Activated B cell treated with CpG ODN at 0.5 μM for 24 hours (primary cell): ENCODE data around the gene FANK1. TPM values are rescaled to one million over a fixed set of nuclear protein-coding genes. Genes with fewer than 3 reads are reported as not detected.

Experiments used
- ATAC-seq: fragments of 200-7000 bp; cut with Tn5 transposase; one replicate; pipeline ENCODE4 v1.10.0; 2021; ENCODE audit warnings: low read depth, mild to moderate bottlenecking, moderate library complexity
- CTCF ChIA-PET: fragments of 350-600 bp; sonication (Branson Sonifier 250); formaldehyde crosslinking; loops from one replicate; lab custom pipeline; 2021; ENCODE audit warnings: antibody characterized with exemption; lab: Charles Lee
- POLR2A ChIA-PET: fragments of 350-600 bp; sonication (Branson Sonifier 250); formaldehyde crosslinking; loops from one replicate; lab custom pipeline; 2021; ENCODE audit warnings: antibody characterized with exemption; lab: Charles Lee
- DNase-seq: peaks from one replicate; pipeline ENCODE4 v3.0.0; 2022
- H3K27ac Mint-ChIP-seq: one replicate; pipeline ENCODE4 v1.8.0; 2020; ENCODE audit warnings: mixed read lengths
- H3K27me3 Mint-ChIP-seq: one replicate; pipeline ENCODE4 v1.8.0; 2021; ENCODE audit warnings: mixed read lengths
- H3K36me3 Mint-ChIP-seq: one replicate; pipeline ENCODE4 v1.8.0; 2021; ENCODE audit warnings: low read depth, mixed read lengths
- H3K4me1 Mint-ChIP-seq: one replicate; pipeline ENCODE4 v1.8.0; 2021; ENCODE audit warnings: mixed read lengths
- H3K4me3 Mint-ChIP-seq: one replicate; pipeline ENCODE4 v1.8.0; 2020; ENCODE audit warnings: mild to moderate bottlenecking, mixed read lengths
- H3K9me3 Mint-ChIP-seq: one replicate; pipeline ENCODE4 v1.8.0; 2020; ENCODE audit warnings: mixed read lengths
- CTCF ChIP-seq: fragments of 200-600 bp; IDR thresholded peaks from one replicate; pipeline ENCODE4 v1.8.0; 2022; ENCODE audit warnings: antibody characterized with exemption, mild to moderate bottlenecking
- intact Hi-C: fragments of 100-400 bp; cut with micrococcal nuclease; formaldehyde crosslinking; loops from one replicate; pipeline ENCODE4 v1.15.1; 2024
- total RNA-seq: library from RNA; stranded (reverse); gene quantifications from 2 replicates; pipeline ENCODE4 v1.2.3, GENCODE V29; 2022

Gene FANK1
- total RNA-seq, 1 donor from 2014 or later = 0.42 TPM

GRCh38 chr10:125983161-125983560 is 86.8 kb downstream of the FANK1 start:
- CTCF ChIA-PET = interaction anchor here (0.9 to 6.9 kb wide), 15 partner anchors 10 to 1871 kb away, joined by 3 to 60 read pairs (median 5); no protein-coding TSS in a partner anchor
- Mint-ChIP-seq H3K9me3 (no peaks in the 10 kb centered on the region), H3K4me1 (peaks cover 37% of the 10 kb centered on the region)

GRCh38 chr10:125983656-125984055 is 87.3 kb downstream of the FANK1 start:
- H3K36me3 Mint-ChIP-seq = no peaks in the 10 kb centered on the region
- no peak for ATAC-seq
- DNase-seq = no peak
- peak overlapping the region; percentile 64 for H3K27ac Mint-ChIP-seq
- ChIA-PET POLR2A (interaction anchor here (1.2 to 1.3 kb wide), 2 partner anchors 53 to 58 kb away, joined by 5 to 8 read pairs; no protein-coding TSS in a partner anchor), CTCF (interaction anchor here (0.8 to 6.9 kb wide), 7 partner anchors 10 to 1870 kb away, joined by 3 to 60 read pairs (median 4); no protein-coding TSS in a partner anchor)
- H3K4me1 Mint-ChIP-seq = peaks cover 37% of the 10 kb centered on the region
- no peaks in the 10 kb centered on the region for H3K9me3 Mint-ChIP-seq
- peaks cover 4% of the 10 kb centered on the region for H3K27me3 Mint-ChIP-seq
- intact Hi-C loops = loop anchor here (2.0 to 10.0 kb wide), 4 partner anchors 115 to 1869 kb away; no protein-coding TSS in a partner anchor
- H3K4me3 Mint-ChIP-seq = no peak overlapping the region
- TF ChIP-seq CTCF = no peak

More at GRCh38 chr10:125983161-125983560, 86.8 kb downstream of the FANK1 start:
- DNase-seq (no peak), ATAC-seq (no peak)
- Mint-ChIP-seq H3K27me3 (peaks cover 5% of the 10 kb centered on the region), H3K36me3 (no peaks in the 10 kb centered on the region), H3K27ac (peak overlapping the region; percentile 64), H3K4me3 (no peak overlapping the region)
- TF ChIP-seq CTCF = no peak
- POLR2A ChIA-PET = interaction anchor here (1.2 to 1.3 kb wide), 2 partner anchors 53 to 59 kb away, joined by 5 to 8 read pairs; no protein-coding TSS in a partner anchor
- intact Hi-C loops = loop anchor here (2.0 to 10.0 kb wide), 4 partner anchors 114 to 1869 kb away; no protein-coding TSS in a partner anchor

DNA sequence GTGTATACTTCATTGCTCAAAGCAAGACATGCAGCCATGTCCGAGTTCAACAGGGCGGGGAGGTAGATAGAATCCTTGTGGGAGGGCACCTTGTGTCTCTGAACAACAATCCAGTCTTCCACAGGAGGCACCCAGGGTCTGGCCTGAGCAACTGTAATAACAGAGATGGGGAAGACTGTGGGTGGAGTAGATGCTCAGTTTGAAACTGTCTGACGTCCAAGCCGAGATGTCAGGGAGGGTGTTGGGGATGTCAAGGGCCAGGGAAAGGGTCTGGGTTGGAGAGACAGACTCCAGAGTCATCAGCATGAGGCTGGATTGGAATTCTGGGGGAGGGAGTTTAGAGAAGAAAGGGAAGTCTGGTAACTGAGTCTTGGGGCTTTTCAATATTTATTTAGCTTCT is 88.0 kb downstream of the FANK1 start:
- no peak for TF ChIP-seq CTCF
- DNase-seq (no peak), ATAC-seq (no peak)
- intact Hi-C loops = loop anchor here (5.0 to 10.0 kb wide), 2 partner anchors 200 to 1868 kb away; no protein-coding TSS in a partner anchor
- H3K9me3 Mint-ChIP-seq = no peaks in the 10 kb centered on the region
- H3K4me3 Mint-ChIP-seq = no peak overlapping the region
- H3K27me3 Mint-ChIP-seq = peaks cover 2% of the 10 kb centered on the region
- H3K27ac Mint-ChIP-seq = peak overlapping the region; percentile 73
- no peaks in the 10 kb centered on the region for H3K36me3 Mint-ChIP-seq
- ChIA-PET CTCF (interaction anchor here (1.0 to 6.9 kb wide), 5 partner anchors 12 to 519 kb away, joined by 3 to 60 read pairs (median 4); no protein-coding TSS in a partner anchor), POLR2A (interaction anchor here (0.6 to 1.2 kb wide), 2 partner anchors 52 to 60 kb away, joined by 3 to 9 read pairs; no protein-coding TSS in a partner anchor)
- peaks cover 37% of the 10 kb centered on the region for H3K4me1 Mint-ChIP-seq

DNA sequence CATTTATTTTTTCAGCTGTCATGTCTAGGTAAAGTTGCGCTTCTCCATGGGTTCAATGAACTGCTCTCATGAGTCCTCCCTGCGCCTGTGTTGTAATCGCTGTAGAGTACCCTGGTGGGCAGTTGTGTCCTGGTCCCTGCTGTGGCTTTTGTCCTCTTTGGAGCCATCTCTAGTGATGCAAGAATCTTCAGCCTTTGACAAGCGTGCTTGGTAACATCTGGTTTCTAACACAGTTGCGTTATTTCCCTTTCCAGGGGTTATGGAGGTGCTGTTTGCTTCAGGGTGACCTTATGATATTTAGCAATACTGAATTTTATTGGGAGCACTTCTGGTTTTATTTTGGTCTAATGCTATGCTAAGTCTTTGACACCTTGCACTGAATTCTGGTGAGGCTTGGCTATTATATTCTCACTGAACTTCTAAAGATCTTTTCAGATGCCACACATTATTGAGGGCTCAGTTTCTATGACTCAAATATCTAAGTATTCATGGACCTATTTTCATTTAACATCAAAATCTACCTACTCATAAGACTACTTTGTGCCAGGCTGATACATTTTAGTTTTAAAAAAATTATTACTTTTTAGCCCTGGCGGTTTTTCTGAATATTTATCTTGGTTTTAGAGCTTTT is 88.6 kb downstream of the FANK1 start:
- TF ChIP-seq CTCF = no peak
- ATAC-seq = no peak
- H3K27ac Mint-ChIP-seq = no peak overlapping the region
- ChIA-PET POLR2A (interaction anchor here (0.6 to 1.2 kb wide), 2 partner anchors 52 to 59 kb away, joined by 3 to 9 read pairs; no protein-coding TSS in a partner anchor), CTCF (interaction anchor here (1.0 to 6.9 kb wide), 5 partner anchors 13 to 518 kb away, joined by 3 to 60 read pairs (median 4); no protein-coding TSS in a partner anchor)
- intact Hi-C loops = loop anchor here (5.0 to 10.0 kb wide), 2 partner anchors 200 to 1867 kb away; no protein-coding TSS in a partner anchor
- no peak overlapping the region for H3K4me3 Mint-ChIP-seq
- no peak for DNase-seq
- H3K9me3 Mint-ChIP-seq = no peaks in the 10 kb centered on the region
- H3K27me3 Mint-ChIP-seq = peaks cover 2% of the 10 kb centered on the region
- H3K36me3 Mint-ChIP-seq = no peaks in the 10 kb centered on the region
- H3K4me1 Mint-ChIP-seq = peaks cover 37% of the 10 kb centered on the region
